ENCODE results near the gene AHCYL2.

DNA sequence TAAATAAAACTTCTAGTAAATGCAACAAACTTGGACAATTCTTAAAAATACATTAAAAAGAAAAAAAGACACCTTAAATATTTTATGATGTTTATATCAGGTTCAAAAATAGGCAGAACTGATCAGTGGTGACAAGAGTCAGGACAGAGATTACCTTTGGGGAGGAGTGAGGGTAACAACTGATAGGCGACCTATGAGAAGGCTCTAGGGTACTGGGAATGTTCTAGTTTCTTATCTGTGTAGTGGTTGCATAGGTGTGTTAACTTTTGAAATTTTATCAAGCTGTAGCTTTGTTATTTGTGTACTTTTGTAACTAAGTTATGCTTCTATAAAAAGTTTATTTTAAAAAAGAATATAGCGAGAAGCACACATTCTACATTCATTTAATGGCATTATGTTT, 134.3 kb downstream of the AHCYL2 start:
- TF ChIP-seq, protein P1, sequence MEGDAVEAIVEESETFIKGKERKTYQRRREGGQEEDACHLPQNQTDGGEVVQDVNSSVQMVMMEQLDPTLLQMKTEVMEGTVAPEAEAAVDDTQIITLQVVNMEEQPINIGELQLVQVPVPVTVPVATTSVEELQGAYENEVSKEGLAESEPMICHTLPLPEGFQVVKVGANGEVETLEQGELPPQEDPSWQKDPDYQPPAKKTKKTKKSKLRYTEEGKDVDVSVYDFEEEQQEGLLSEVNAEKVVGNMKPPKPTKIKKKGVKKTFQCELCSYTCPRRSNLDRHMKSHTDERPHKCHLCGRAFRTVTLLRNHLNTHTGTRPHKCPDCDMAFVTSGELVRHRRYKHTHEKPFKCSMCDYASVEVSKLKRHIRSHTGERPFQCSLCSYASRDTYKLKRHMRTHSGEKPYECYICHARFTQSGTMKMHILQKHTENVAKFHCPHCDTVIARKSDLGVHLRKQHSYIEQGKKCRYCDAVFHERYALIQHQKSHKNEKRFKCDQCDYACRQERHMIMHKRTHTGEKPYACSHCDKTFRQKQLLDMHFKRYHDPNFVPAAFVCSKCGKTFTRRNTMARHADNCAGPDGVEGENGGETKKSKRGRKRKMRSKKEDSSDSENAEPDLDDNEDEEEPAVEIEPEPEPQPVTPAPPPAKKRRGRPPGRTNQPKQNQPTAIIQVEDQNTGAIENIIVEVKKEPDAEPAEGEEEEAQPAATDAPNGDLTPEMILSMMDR (IDR thresholded peaks at IDR 0.05): no peak
- TF ChIP-seq EZH2 (IDR thresholded peaks at IDR 0.05) (no peak), EZH2phosphoT487 (IDR thresholded peaks at IDR 0.05) (no peak)
